Gastroesophageal sphincter (tissue), 3 donors: Measurements from ENCODE around the gene MZF1.

Experiments
- POLR2A ChIP-seq, 2 donors: fragments of 450-650 bp; IDR thresholded peaks; one replicate each; pipeline ENCODE4 v1.6.1; 2017; ENCODE audit warnings: antibody characterized with exemption in 2 of 2, mild to moderate bottlenecking in 2 of 2, moderate library complexity in 1 of 2
- POLR2AphosphoS5 ChIP-seq: sonication (generic); formaldehyde crosslinking; IDR thresholded peaks from one replicate; pipeline ENCODE4 v1.6.1; 2017; ENCODE audit warnings: antibody characterized with exemption
- TF ChIP-seq, protein P1 (sequence below), 4 experiments: fragments of 200-600 bp in 2 of 4; fragments of 450-650 bp in 2 of 4; sonication (generic) in 1 of 4; IDR thresholded peaks; one replicate each; pipeline ENCODE4 v1.5.1; 2017 to 2019; ENCODE audit warnings: antibody characterized with exemption in 4 of 4, mild to moderate bottlenecking in 2 of 4, moderate library complexity in 2 of 4

GRCh38 chr19:58570770-58571574 lies 2.2 kb downstream of the MZF1 start:
- TF ChIP-seq, protein P1, sequence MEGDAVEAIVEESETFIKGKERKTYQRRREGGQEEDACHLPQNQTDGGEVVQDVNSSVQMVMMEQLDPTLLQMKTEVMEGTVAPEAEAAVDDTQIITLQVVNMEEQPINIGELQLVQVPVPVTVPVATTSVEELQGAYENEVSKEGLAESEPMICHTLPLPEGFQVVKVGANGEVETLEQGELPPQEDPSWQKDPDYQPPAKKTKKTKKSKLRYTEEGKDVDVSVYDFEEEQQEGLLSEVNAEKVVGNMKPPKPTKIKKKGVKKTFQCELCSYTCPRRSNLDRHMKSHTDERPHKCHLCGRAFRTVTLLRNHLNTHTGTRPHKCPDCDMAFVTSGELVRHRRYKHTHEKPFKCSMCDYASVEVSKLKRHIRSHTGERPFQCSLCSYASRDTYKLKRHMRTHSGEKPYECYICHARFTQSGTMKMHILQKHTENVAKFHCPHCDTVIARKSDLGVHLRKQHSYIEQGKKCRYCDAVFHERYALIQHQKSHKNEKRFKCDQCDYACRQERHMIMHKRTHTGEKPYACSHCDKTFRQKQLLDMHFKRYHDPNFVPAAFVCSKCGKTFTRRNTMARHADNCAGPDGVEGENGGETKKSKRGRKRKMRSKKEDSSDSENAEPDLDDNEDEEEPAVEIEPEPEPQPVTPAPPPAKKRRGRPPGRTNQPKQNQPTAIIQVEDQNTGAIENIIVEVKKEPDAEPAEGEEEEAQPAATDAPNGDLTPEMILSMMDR (IDR thresholded peaks at IDR 0.05) = no peak
- TF ChIP-seq POLR2A (IDR thresholded peaks at IDR 0.05) (no peak), POLR2AphosphoS5 (no peak)
